NCI-H524 treated with DMSO at 0.1 percent for 48 hours (cell line): ENCODE measurements around the gene TSC2.
"Not testable (repeated sequence)": the region's sequence is repeated elsewhere in the genome, so short reads cannot be mapped to it uniquely, and the experiment has no call there.

Experiments
- DNase-seq: peaks from one replicate; lab custom pipeline; 2025; lab: John Stamatoyannopoulos, UW

The TSC2 gene

DNA sequence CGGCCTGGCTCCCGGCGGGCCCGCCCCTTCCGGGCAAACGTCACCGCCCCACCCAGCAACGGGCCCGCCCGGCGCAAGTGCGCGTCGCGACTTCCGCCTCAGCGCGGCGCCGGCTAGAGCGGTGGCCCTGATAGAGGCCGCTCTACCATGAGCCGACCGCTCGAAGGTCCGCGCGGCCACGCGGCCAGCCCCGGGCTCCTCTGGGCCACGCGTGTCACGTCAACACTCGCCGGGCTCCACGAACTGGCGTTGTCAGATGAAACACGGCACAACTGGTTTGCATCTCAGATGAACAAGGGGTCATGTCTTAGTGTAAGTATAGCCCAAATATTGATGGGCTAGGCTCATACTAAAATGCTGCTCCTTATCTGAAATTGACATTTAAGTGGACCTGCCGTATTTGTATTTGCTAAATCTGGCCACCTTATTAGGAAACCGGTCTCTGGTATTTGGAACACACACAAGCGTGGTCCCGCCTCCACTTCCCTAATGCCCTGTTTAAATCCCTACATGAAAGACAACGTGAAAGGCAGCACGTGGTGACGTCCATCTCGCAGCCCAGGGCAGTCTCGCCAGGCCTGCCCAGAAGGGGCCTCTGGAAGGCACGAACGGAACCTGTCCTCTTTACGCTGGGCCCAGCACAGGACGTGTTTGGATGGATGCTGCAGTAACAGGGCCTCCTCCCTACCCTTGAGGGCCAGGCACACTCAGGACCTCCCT is 37.8 kb upstream of the TSC2 start, which contains the start of gene ZNF598:
TSS of gene ZNF598 (minus strand) at position 31 of the 720 bp plus-strand sequence.
- peak; percentile 55 for DNase-seq

DNA sequence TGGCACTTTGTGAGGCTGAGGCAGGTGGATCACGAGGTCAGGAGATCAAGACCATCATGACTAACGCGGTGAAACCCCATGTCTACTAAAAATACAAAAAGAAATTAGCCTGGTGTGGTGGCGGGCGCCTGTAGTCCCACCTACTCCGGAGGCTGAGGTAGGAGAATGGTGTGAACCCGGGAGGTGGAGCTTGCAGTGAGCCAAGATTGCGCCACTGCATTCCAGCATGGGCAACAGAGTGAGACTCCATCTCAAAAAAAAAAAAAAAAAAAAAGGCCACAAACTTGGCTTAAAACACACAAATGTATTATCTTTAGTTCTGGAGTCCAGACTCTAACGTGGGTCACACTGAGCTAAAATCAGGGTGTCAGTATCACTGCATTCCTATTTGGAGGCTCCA is 36.1 kb upstream of the TSC2 start:
- not testable (repeated sequence) for DNase-seq

DNA sequence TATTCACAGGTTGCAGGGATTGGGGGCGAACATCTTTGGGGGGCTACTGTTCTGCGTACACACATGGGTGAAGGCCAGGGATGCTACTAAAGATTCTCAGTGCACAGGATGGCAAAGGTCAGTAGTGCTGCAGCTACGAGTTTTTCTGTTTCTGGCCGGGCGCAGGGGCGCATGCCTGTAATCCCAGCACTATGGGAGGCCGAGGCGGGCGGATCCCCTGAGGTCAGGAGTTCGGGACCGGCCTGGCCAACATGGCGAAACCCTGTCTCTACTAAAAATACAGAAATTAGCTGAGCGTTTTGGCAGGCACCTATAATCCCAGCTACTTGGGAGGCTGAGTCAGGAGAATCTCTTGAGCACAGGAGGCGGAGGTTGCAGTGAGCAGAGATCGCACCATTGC is 34.3 kb upstream of the TSC2 start:
- DNase-seq = no peak

DNA sequence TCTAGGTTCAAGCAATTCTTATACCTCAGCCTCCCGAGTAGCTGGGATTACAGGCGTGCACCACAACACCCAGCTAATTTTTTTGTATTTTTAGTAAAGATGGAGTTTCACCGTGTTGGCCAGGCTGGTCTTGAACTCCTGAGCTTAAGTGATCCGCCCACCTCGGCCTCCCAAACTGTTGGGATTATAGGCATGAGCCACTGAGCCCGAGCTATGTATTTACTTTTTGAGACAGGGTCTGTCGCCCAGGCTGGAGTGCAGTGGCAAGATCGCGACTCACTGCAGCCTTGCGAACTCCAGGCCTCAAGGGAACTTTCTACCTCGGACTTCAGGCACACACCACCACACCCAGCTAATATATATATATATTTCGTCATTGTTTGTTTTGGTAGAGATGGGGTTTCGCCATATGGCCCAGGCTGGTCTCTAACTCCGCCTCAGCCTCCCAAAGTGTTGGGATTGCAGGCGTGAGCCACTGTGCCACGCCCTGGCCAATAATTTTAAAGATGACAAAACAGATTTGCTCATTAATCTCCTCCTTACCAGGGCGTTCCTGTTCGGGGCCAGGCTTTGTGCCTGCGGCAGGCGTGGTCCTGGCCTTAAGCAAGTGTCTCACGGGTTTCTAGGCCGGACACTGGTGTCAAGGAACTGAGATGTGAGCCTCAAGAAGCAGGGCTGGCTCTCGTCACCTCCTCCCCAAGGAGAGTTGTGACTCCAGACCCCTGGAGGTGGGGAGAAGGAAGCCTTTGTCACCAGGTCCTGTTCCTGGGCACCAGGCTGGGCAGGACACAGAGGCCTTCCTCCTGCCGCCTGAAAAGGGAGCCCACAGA is 32.5 kb upstream of the TSC2 start:
- DNase-seq = no peak

DNA sequence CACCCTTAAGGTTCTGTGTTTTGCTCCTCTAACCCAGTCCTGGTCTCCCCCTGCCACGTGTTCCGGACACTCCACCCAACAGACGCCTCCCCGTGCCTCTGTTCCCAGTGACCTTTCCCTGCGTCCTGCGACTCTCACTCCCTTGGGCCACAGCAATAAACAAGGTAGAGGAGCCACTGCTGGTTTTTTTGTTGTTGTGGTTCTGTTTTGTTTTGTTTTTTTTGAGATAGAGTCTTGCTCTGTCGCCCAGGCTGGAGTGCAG is 31.9 kb upstream of the TSC2 start:
- no peak for DNase-seq

DNA sequence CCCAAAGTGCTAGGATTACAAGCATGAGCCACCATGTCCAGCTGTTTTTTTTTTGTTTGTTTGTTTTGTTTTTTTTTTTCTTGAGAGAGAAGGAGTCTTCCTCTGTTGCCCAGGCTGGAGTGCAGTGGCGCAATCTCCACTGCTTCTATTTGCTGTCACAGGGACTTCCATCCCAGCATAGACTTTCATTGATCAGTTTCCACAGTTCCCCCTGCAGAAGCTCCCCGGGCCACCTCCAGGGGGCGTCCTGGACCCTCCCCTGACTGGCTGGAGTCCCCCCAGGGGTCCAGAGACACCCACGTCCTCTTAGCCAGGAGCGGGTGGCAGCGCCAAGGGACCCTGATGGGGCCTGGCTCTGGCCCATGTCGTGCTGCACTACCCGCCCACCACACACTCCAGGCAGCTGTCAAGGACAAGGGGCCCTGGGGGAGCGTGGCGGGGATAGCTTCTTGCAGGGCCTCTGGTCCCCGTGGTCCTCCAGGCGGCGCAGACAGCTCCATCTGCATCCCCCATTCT is 31.3 kb upstream of the TSC2 start:
- DNase-seq = no peak

DNA sequence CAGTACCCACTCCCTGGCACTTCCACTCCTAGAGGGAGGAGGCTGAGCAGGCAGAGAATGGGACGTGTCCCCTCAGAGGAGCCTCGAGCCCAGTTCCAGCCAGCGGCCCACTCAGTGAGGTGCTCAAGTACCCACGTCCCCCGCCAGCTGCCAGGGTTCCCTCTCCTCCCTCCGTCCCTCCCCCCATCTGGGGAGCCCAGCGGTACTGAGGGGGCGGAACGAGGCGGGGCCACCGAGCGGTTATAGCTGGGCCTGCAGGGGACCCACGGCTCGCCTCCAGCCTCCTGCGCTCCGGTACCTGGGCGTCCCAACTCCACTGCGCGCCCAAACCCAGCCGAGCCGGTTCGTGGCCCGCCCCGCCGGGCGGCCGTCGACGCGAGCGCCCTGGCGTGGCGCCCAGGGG is 28.3 kb upstream of the TSC2 start, which contains the start of gene NPW:
TSS of gene NPW (plus strand) at position 268 of the 403 bp plus-strand sequence.
- DNase-seq = peak; percentile 65

DNA sequence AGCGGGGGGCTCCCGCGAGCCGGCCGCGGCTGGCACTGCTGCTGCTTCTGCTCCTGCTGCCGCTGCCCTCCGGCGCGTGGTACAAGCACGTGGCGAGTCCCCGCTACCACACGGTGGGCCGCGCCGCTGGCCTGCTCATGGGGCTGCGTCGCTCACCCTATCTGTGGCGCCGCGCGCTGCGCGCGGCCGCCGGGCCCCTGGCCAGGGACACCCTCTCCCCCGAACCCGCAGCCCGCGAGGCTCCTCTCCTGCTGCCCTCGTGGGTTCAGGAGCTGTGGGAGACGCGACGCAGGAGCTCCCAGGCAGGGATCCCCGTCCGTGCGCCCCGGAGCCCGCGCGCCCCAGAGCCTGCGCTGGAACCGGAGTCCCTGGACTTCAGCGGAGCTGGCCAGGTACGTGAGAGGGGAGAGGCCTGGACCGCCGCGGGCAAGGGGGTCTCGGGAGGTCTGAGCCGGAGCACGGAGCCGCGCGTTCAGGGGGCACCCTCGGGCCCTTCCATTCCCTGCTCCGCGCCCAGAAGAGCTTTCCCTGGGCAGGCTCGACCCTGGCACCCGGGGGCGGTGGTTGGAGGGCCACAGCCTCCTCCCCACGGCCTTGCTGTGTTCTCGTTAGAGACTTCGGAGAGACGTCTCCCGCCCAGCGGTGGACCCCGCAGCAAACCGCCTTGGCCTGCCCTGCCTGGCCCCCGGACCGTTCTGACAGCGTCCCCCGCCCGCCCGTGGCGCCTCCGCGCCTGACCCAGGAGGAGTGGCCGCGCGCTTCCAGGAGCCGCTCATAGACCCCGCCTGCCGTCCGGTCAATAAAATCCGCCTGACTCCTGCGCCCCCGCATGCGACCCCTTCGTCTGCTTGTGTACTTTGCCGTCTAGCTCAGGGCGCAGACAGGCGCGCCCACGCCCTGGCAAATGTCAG is 27.6 kb upstream of the TSC2 start:
- no peak for DNase-seq

DNA sequence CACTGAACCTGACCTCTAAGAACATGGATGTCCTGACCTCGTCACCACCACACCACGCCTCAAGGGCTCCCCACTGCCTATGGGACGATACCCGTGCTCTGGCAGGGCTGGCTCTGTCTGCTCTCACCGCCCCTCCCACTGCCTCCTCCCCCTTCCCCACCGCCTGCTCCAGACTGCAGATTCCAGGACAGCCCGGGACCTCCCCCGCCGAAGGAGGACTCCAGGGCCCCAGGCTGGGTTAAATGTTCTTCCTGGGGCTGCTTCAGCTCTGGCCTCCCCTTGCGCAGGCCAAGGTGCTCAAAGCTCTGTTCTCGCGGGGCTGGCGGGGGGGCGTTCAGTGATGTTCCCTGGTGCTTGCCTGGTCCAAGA is 25.1 kb upstream of the TSC2 start:
- no peak for DNase-seq

DNA sequence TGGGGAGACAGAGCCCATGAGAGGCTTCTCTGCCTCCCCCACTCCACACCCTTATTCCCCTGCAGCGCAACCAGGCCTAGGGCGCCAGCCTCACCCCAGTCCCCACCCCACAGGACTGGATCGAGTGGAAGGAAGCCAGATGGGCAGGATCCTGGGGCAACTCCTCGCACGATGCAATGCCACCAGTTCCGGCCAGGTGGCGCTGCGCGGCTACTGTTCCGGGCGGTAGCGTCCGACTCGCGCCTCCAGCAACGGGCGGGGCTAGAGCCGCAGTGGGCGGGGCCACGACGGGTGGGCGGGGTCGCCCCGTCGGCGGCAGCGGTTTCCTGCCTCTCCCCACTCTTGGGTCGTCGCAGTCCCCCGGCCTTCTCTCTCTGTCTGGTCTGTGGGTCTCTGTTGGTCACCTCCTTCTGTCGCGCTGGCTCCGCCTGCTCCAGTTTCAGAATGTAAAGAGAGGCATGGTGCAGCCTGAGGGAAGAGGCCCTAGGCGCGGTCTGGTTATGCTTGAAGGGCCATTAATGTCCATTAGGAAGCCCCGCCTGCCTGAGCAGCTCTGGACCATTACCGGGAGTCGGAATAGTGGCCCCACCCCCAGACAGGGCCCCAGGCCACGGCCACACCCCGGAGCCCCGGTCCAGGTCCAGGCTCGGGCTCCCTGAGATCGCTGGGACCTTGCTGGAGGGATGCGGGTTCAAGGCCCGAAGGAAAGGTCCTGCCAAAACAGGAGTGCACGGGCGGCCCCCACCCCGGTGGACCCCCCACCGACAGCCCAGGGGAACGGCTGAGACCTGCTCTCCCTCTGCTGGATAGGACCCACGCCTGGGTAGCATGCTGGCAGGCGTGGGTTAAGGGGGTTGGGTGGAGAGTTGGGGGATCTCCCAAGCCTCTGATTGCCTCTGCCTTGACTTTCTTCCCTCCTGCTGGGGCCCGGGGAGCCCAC is 24.4 kb upstream of the TSC2 start:
- no peak for DNase-seq

DNA sequence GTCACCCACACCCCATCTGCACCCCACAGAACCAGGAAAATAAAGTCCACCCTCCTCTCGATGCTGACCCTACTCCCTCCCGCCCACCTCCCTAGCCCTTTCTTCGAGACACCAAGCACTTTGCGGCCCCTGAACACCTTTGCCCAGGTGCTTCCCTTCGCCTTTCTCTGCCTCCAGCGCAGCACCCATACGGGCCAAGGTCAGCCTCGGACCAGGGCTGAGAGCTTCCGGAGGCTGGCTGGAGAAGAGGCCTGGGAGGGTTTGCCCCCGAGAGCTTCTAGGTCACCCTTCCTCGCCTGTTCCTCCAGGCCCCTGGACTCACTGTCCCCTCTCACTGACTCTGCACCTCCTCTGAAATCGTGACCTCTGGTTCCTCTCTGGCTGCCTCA is 23.8 kb upstream of the TSC2 start:
- no peak for DNase-seq

DNA sequence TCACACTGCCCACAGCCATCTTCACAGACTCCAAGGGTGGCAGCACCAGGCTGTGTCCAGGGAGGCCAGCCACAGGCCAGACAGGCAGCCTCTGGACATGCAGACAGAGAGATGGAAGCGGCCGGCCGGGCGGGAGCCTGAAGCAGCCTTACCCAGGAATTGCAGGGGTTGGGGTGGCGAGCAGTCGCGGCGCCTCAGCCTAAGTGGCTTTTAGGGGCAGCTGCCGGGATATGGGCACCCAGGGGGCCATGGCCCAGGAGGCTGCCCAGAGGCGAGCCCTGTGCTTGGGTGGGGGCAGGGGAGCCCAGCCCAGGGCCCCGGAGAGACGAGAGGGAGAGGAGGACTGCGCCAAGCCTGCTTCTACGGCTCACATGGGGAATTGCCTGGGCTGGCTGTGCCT is 22.5 kb upstream of the TSC2 start:
- DNase-seq = no peak

DNA sequence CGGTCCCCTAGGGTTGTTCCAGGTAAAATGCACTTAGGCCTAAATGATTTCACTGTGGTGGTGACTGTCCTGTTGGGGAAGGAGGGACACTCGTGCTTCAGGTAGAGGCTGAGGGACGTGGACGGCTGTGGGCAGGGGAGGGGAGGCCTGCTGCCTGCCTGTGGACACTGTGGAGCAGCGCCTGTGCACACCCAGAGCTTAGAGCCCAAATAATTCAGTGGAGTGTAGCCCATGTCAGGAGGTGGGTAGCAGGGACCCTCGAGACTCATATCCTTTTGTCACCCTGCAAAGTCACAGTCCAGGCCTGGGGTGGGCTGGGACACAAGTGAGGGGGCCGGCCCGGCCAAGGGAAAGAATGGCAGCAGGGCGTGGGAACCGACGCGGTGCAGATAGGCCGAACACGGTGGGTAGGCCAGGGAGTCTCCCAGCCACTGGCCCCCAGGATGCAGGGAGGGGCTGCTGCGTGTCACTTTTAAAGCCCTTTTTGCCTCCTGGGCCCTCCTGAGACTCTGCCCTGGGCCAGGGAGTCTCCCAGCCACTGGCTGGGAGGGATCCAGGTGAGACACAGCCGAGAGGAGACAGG is 21.8 kb upstream of the TSC2 start:
- DNase-seq = no peak

DNA sequence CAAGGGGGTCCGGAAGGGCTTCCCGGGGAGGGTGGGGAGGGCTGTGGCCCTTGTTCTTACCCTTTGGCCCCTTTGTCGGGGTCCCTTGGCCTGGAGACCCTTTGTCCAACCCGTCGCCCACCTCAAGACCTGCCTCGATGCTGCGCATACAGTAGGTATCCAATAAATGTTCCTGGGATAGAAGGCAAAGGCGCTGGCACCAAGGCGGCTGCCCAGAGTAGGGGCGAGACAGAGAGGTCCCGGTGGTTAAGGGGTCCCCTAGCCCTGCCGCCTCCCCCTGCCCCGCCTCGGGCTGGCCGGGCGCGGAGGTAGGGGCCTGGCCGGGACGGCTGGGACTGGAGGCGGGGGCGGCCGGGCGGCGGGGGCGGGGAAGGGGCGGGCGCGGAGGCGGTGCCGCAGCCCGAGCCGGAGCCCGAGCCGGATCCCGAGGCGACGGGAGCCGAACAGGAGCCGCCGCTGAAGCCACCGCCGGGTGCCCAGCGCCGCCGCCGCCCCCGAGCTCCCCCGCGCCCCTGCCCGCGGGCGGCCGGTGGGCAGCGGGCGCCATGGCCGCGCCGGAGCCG is 21.2 kb upstream of the TSC2 start, which contains the start of gene NHERF2:
TSS of gene NHERF2 (plus strand) at position 442 of the 563 bp plus-strand sequence. CDS start at position 546, 104 bp downstream.
- DNase-seq = no peak

DNA sequence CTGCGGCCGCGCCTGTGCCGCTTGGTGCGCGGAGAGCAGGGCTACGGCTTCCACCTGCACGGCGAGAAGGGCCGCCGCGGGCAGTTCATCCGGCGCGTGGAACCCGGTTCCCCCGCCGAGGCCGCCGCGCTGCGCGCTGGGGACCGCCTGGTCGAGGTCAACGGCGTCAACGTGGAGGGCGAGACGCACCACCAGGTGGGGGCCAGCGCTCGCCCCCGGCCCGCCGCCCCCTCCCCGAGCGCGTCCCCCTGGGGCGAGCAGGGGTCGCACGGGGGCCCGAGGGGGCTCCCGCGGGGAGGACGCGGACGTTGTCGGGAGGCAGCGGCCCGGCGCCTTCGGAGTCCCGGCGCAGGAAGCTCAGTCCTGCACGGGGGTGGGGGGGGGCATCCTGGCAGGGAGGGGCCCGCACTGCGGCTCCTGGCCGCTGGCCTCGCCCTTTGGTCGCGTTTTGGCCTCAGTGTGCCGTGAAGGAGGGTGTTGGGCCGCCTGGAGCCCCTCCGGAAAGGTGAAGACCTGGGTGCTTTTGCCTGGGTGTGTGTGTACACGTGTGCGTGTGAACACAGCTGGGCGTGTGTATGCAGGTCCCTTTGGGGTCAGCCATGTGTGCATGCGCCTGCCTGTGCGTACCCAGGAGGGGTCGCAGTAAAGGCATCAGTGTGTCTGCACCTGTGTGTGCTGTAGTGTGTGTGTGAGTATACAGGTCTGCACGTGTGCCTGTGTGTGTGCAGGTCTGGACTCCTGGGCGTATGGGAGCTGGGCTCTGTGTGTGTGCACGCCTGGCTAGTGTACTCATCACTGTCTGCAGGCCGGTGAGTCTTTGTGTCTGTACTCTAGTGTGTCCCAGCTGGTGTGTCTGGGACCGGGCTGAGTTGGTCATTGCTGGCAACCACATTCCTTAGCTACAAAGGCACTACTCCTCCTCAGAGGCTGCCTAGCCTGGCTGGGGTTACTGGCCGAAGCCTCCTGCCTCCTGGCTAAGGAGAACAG is 20.5 kb upstream of the TSC2 start:
- DNase-seq = no peak

DNA sequence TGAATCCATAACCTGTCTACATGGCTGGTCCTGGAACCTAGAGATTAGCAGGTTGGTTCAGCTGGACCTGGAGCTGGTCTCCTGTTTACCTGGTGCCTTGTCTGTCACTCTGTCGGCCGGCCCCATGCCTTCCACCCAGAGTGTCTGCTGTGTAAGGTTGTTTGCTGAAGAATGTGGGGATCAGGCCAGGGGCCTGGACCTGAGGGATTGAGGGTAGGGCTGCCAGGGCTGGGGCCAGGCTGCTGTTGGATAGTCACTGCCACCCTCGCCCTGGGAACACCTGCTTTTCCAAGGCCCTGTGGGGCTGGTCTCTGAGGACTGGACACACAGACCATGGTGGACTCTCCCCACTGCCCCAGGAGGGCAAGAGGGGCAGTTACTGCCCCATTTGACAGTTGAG is 19.6 kb upstream of the TSC2 start:
- no peak for DNase-seq

DNA sequence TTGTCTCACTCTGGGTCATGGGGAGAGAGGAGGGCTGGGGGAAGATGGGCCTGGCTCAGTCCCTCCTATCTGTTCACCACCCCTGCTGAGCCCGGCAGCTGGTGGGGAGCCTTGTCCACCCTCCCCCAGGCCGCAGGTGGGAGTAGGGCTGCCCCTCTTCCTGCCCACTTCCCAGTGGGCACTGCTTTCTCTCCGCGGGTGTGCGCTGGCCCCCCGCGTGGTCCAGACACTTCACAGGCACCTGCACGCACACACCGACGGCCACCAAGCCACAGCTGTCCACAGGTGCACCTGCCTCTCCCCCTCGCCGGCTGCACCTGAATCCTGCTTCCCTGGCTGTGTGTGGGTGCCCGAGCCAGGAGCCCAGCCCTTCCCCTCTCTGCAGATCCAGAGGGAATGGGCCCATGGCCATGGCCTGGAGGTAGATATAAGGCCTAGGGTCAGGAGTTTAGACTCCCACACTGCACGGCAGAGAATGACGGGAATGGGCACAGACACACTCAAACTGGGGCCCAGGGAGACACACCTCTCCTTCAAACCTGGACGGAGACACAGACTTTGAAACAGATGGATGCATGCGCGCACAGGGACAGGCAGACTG is 19.1 kb upstream of the TSC2 start:
- no peak for DNase-seq

DNA sequence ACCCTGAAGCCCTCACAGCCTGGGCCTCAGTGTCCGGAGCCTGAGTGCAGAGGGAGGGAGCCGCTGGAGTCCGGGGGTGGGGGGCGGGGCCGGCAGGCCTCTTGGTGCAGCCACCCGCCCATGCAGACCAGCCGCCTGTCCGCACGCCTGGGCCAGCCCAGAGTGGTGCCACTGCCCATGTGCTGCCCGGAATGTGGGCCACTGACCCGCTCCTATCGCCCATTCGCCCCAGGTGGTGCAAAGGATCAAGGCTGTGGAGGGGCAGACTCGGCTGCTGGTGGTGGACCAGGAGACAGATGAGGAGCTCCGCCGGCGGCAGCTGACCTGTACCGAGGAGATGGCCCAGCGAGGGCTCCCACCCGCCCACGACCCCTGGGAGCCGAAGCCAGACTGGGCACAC is 18.4 kb upstream of the TSC2 start:
- DNase-seq = no peak

DNA sequence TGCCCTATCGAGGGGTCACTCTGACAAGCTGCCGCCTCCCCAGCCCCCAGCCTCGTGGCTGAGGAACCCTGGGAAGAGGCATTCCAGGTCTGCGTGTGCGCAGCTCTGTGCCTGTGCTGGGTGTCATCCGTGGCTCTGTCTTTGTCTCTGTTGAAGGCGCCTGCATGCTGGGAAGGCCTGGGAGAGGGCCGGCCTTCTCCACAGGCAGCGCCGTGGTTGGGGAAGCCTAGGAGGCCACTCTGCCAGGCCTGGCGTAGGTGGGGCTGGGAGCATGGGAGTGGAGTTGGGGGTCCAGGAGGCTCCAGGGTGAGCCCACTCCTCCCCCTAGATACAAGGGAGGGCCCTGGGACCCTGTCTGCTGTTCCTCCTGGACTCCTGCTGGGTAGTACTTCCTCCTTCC is 17.7 kb upstream of the TSC2 start:
- DNase-seq = no peak
